ENCODE data around the gene NRG2. TPM values are rescaled to one million over a fixed set of nuclear protein-coding genes. Genes with fewer than 3 reads are reported as not detected.

NRG2 gene
- polyA plus RNA-seq, 1 of the 3 experiments (the other 2 are of a cell fraction), result 3.7 TPM

DNA sequence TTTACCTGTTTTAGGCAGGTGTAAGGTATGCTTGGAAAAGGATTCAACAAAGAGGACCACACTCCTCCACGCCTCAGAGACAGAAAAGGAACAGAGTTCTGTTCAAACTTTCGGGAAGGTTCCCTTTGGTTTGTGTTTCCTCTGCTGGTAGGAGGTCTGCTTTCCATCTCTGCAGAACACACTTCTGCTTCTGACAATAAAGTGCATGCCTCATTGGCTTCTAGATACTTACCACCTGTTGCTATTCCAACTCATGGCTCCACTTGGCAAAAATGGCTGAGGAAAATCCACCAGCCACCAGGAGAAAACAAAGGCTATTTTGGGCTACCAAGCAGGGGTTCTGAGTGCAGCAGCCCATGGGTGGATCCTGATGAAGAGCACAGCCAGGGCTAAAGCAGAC, 112.7 kb downstream of the NRG2 start:
- TF ChIP-seq NFIC (IDR thresholded peaks at IDR 0.05; ENCODE audit: borderline replicate concordance), result no peak
- TF ChIP-seq EP300 (IDR thresholded peaks at IDR 0.05; ENCODE audit: borderline replicate concordance in 1 of 2, low read depth in 1 of 2, low read length in 1 of 2), result no peak
- TF ChIP-seq SIN3A (IDR thresholded peaks at IDR 0.05; ENCODE audit: borderline replicate concordance, low read depth, low read length), result no peak
- no peak for TF ChIP-seq GATA2 (CRISPR knock-in tag; IDR thresholded peaks at IDR 0.05)
- TF ChIP-seq, protein P1, sequence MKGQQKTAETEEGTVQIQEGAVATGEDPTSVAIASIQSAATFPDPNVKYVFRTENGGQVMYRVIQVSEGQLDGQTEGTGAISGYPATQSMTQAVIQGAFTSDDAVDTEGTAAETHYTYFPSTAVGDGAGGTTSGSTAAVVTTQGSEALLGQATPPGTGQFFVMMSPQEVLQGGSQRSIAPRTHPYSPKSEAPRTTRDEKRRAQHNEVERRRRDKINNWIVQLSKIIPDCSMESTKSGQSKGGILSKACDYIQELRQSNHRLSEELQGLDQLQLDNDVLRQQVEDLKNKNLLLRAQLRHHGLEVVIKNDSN (IDR thresholded peaks at IDR 0.05; ENCODE audit: borderline replicate concordance, low read depth), result no peak
- TF ChIP-seq, protein P2, sequence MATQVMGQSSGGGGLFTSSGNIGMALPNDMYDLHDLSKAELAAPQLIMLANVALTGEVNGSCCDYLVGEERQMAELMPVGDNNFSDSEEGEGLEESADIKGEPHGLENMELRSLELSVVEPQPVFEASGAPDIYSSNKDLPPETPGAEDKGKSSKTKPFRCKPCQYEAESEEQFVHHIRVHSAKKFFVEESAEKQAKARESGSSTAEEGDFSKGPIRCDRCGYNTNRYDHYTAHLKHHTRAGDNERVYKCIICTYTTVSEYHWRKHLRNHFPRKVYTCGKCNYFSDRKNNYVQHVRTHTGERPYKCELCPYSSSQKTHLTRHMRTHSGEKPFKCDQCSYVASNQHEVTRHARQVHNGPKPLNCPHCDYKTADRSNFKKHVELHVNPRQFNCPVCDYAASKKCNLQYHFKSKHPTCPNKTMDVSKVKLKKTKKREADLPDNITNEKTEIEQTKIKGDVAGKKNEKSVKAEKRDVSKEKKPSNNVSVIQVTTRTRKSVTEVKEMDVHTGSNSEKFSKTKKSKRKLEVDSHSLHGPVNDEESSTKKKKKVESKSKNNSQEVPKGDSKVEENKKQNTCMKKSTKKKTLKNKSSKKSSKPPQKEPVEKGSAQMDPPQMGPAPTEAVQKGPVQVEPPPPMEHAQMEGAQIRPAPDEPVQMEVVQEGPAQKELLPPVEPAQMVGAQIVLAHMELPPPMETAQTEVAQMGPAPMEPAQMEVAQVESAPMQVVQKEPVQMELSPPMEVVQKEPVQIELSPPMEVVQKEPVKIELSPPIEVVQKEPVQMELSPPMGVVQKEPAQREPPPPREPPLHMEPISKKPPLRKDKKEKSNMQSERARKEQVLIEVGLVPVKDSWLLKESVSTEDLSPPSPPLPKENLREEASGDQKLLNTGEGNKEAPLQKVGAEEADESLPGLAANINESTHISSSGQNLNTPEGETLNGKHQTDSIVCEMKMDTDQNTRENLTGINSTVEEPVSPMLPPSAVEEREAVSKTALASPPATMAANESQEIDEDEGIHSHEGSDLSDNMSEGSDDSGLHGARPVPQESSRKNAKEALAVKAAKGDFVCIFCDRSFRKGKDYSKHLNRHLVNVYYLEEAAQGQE (IDR thresholded peaks at IDR 0.05; ENCODE audit: low read depth, low read length), result no peak
- TF ChIP-seq MXI1 (IDR thresholded peaks at IDR 0.05; ENCODE audit: low read depth, low read length), result no peak
- no peak for TF ChIP-seq USF2 (IDR thresholded peaks at IDR 0.05; ENCODE audit: borderline replicate concordance, low read depth, low read length)
- no peak for TF ChIP-seq FOSL2 (IDR thresholded peaks at IDR 0.05; ENCODE audit: borderline replicate concordance, low read depth)
- no peak for TF ChIP-seq PBX3 (IDR thresholded peaks at IDR 0.05)
- no peak for TF ChIP-seq ELF1 (IDR thresholded peaks at IDR 0.05)
- TF ChIP-seq MEF2A (IDR thresholded peaks at IDR 0.05; ENCODE audit: borderline replicate concordance, low read depth), result no peak
- no peak for TF ChIP-seq TCF12 (IDR thresholded peaks at IDR 0.05)
- TF ChIP-seq EZH2phosphoT487 (IDR thresholded peaks at IDR 0.05; ENCODE audit: borderline replicate concordance, low read depth), result no peak
- TF ChIP-seq RAD21 (IDR thresholded peaks at IDR 0.05; ENCODE audit: low read length), result no peak
- TF ChIP-seq, protein P3, sequence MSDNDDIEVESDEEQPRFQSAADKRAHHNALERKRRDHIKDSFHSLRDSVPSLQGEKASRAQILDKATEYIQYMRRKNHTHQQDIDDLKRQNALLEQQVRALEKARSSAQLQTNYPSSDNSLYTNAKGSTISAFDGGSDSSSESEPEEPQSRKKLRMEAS (IDR thresholded peaks at IDR 0.05; ENCODE audit: low read depth), result no peak
- no peak for TF ChIP-seq JUND (IDR thresholded peaks at IDR 0.05)
- no peak for TF ChIP-seq TAF1 (IDR thresholded peaks at IDR 0.05; ENCODE audit: borderline replicate concordance, low read depth, low read length)
- no peak for TF ChIP-seq RCOR1 (IDR thresholded peaks at IDR 0.05; ENCODE audit: low read length)
- no peak for TF ChIP-seq ZBTB33 (IDR thresholded peaks at IDR 0.05; ENCODE audit: borderline replicate concordance, low read depth)
- peaks cover 0 to 16% of the 10 kb centered on the region in 2 experiments; a peak in 1 of 4 replicates for H3K4me1 ChIP-seq (ENCODE audit: control insufficient read depth in 1 of 2, insufficient read depth in 2 of 2, low read depth in 1 of 2, low read length in 1 of 2)
- H3K4me2 ChIP-seq, result no peak overlapping the region
- no peak overlapping the region for H3K4me3 ChIP-seq (ENCODE audit: low read depth in 2 of 2, low read length in 1 of 2)
- H3K27ac ChIP-seq (ENCODE audit: low read depth in 2 of 2, low read length in 1 of 2), result no peak overlapping the region
- no peak overlapping the region for H2AFZ ChIP-seq (ENCODE audit: low read depth)
- H3K9ac ChIP-seq, result no peak overlapping the region
- H3F3A ChIP-seq (replicated peaks; ENCODE audit: insufficient read depth), result no peaks in the 10 kb centered on the region
- H4K20me1 ChIP-seq (ENCODE audit: insufficient read depth), result no peaks in the 10 kb centered on the region
- ChIA-PET CTCF (no interaction called here), POLR2A (no interaction called here)
- no peaks in the 10 kb centered on the region for H3K36me3 ChIP-seq (replicated peaks in 1 of 2; ENCODE audit: control insufficient read depth in 1 of 2, insufficient read depth in 2 of 2, low read length in 1 of 2)
- 40% methylated on average over 2 of the region's 2 CpGs for WGBS (ENCODE audit: low lambda C conversion rate)
- no peaks in the 10 kb centered on the region for H3K79me2 ChIP-seq (ENCODE audit: insufficient read depth)
- no peak for DNase-seq
- no peaks in the 10 kb centered on the region for H3K9me2 ChIP-seq
- H3K27me3 ChIP-seq (ENCODE audit: insufficient read depth), result no peaks in the 10 kb centered on the region
- H3K9me3 ChIP-seq, result no peaks in the 10 kb centered on the region
